HUDEP-2 (cell line): ENCODE measurements around the gene STEAP1.

Source experiments
- DNase-seq, 76 experiments: peaks; one replicate each; lab custom pipeline; 2025; ENCODE audit not compliant: unreplicated experiment in 76 of 76; lab: John Stamatoyannopoulos, UW

STEAP1 gene

DNA sequence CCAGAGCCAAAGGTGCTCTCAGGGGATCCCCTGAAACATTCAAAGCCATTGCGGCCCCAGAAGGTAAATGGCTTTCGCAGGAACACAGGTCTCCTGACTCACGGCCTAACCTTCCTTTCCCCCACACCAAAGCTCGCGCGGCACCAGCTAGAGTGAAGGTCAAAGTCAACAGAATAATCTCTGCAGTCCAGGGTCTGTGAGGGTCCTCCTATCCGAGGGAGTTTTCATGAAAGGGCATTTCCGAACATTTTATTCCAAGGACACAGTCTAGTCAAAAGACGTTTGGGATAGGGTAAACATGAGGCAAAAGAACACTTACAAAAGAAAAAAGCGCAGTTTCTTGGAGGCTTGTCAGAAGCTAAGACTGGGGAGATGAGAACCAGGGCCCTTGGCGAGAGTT is 56.7 kb downstream of the STEAP1 start:
- no peak for DNase-seq

DNA sequence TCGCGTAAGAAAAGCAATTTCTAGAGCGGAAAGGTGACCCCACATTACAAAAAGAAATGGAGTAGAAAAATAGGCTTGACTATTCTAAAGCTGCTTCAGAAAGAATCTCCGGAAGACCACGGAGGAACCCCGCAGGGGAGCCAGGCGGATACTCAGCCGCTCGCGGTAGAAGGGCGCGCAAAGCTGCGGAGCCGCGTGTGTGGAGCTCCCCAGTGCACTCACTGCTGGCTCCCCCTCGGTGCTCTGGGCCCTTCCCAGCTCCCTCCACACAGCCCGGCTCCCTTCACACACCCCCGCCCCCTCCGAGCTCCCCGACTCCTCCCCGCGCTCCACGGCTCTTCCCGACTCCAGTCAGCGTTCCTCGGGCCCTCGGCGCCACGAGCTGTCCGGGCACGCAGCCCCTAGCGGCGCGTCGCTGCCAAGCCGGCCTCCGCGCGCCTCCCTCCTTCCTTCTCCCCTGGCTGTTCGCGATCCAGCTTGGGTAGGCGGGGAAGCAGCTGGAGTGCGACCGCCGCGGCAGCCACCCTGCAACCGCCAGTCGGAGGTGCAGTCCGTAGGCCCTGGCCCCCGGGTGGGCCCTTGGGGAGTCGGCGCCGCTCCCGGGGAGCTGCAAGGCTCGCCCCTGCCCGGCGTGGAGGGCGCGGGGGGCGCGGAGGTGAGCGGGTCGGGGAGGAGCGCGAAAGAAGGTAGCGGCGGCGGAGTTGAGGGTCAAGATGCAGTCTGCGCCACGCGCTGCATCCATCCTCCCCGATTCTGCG is 57.3 kb downstream of the STEAP1 start, which contains the start of gene STEAP2:
TSS of gene STEAP2 (plus strand) at position 350 of the 758 bp plus-strand sequence. CDS start 13,343 bp downstream, outside the sequence.
- peak in 22 of 76 experiments; percentile 1 to 12 (median 2) for DNase-seq

DNA sequence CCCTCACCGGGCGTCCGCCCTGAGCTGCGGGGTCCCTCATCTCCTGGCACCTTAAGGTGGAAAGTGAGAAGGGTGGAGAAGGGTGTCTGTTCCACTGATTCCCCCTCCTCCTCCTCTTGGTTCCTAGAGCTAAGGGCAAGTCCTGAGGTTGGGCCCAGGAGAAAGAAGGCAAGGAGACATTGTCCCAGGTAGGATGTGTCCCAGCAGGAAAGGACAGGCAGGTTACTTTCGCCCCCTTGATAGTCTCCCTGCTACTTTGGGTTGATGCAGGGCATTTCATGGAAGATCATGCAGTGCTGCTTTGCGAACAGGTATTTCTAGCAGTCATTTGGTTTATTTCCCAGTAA is 57.9 kb downstream of the STEAP1 start:
- no peak for DNase-seq

DNA sequence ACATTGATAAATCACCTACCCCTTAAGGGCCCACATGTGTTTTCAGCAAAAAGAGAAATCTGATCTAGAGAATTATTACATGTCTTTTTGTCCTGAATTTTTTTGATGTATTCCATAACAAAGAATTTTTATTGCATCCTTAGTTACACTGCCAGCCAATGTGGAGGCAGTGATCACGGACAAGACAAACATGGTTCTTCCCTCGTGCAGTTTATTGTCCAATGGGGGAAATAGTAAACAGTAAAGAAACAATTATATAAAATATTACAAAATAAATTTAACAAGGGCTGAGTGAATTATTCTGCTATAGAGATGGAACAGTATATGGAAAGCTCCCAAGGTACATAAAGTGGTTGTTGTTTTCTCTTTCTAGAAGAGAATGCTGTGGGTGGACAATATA is 59.3 kb downstream of the STEAP1 start:
- DNase-seq = no peak
